ENCODE results near the gene TUBE1.
A peak's percentile ranks its signal among the peaks of the same experiment; 100 is the strongest.
"Not testable (repeated sequence)": the region's sequence is repeated elsewhere in the genome, so short reads cannot be mapped to it uniquely, and the experiment has no call there.

The TUBE1 gene, protein sequence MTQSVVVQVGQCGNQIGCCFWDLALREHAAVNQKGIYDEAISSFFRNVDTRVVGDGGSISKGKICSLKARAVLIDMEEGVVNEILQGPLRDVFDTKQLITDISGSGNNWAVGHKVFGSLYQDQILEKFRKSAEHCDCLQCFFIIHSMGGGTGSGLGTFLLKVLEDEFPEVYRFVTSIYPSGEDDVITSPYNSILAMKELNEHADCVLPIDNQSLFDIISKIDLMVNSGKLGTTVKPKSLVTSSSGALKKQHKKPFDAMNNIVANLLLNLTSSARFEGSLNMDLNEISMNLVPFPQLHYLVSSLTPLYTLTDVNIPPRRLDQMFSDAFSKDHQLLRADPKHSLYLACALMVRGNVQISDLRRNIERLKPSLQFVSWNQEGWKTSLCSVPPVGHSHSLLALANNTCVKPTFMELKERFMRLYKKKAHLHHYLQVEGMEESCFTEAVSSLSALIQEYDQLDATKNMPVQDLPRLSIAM

DNA sequence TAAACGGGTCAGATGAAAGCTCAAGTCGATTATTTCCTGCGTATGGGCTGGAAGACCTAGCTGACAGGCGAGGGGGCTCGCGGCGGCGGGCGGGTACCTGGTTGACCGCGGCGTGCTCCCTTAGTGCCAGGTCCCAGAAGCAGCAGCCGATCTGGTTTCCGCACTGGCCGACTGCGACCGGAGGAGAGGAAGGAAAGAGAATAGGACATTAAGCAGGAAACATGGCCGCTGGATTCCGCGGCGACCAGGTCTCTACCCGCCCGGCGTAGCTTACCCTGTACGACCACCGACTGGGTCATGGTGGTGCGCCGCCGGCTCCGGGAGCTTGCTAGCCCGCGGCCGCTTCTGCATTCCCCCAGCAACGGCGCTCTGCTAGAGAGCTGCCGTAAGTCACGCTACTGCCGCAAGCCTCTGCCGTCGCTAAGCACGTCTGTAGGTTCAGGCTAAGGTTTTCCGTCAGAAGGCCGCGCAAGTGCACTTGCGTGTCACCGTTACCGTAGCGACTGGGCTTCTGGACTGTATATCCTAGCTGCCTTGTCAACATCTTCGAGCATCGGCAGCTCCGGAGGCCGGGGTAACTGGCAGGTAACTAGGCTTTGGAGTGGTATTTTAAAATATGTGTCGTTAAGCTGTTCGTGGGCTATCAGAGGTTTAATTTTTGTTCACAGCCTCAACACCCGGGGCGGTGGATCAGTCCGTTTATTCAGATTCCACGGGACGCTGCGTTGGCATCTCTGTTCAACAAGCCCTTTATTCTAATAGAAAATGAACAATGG, at the start of gene TUBE1, which contains the start of gene FAM229B:
Gene TUBE1, minus strand, starts transcription at position 347 of the 776 bp plus-strand sequence. Its CDS starts 48 bp downstream, at position 299.
Gene FAM229B, plus strand, starts transcription at position 456 of the 776 bp plus-strand sequence. CDS start 11,693 bp downstream, outside the sequence.
- peak; percentile 92 for DNase-seq

DNA sequence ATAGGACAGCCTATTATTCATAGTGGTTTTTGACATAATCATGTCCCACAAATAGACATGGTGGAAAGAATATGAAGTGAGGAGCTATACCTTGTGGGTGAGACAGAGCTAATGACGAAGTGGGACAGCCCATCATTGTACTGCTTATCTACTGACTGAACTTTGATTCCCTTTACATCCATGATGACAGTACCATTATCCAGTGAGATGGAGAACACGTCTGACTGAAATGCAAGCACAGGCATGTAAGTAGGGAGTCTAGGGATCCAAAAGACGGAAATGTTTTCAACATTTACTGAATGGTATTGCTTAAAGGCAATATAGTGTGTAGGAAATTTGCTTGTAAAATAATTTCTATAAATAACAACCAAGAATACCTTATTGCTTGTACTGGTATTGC, 43.6 kb upstream of the TUBE1 start:
- DNase-seq = no peak

DNA sequence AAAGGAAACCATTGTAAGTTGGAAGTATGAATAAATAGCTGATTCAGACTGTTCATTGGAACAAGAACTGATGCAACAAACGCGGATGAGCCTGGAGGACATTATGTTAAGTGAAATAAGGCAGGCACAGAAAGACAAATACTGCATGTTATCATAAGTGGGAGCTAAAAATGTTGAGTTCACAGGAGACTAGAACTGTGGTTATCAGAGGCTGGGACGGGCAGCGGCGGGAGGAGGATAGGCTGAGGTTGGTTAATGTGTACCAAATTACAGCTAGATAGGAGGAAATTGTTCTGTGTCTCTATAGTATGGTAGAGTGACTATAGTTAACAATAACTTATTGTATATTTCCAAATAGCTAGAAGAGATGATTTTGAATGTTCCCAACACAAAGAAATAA, 40.9 kb upstream of the TUBE1 start:
- no peak for DNase-seq

DNA sequence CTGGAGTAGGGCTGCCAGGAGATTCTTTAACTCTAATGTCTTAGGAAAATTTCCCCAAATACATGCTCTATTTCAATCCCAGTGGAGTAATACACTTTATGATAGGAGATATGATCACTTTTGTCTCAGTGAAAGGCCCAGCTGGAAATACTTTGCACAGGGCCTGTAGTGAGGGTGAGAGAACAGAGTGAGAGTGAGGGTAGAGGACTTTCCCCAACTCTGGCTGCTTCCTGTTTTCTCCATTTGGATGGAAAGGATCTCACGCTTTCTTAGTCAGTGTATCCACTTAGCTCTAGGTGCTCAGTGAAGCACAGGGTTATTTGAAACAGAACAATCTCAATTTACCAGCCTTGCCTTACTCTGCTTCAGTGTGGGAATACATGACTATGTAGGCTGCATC, 36.7 kb upstream of the TUBE1 start:
- DNase-seq = no peak

DNA sequence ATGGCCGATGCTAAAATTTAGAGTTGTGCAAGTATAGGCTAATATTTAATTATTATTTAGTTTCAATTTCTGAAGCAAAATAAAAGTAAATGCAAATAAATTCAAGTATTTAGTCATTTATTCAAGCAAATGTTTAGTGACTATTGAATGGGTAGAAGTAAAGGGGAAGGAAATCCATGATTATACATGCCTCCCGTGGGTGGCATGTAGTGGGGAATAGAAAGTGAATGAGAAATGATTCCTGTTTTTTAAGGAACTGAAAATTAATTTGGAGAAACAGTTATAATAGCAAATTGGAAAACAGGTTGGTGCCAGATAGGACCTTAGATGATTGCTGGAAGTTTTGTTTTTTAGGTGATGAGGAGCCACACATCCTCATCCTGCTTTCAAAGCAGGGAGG, 35.5 kb upstream of the TUBE1 start:
- DNase-seq = no peak

DNA sequence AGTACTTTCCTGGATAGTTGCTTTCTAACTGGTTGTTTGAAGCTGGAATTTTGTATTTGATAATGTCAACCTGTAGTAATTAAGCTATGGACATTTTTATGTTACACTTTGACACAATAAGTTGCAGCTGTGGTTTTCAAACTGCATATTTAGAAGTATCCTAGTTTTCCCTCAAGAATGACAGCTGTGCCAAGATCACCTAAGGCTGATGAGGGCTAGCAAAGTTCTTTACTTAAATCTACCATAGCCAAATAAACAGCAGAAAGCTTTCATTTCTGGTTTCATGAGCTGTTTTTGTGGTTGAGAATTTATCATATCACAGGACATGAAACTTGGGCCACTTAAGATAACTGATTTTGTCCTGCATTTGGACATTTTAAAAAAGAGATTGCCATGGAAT, 30.8 kb upstream of the TUBE1 start:
- DNase-seq = no peak

DNA sequence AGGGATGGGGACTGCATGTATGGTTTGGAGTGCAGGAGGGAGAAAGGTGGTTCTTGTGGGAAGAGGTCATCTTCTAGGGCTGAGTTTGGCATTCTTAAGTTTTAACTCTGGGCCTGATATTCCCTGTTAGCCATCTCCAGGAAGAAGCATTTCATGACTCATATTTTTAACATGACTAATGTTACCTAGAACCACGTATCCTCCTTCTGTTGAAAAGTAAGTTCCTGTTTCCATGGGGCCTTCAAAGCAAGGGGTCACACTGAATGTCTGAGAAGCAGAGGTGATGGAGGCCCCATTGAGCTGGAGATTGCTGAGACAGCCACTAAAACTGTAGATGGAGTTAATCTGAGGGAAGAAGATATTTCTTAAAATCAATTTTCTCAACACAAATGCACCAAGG, 30.3 kb upstream of the TUBE1 start:
- no peak for DNase-seq

DNA sequence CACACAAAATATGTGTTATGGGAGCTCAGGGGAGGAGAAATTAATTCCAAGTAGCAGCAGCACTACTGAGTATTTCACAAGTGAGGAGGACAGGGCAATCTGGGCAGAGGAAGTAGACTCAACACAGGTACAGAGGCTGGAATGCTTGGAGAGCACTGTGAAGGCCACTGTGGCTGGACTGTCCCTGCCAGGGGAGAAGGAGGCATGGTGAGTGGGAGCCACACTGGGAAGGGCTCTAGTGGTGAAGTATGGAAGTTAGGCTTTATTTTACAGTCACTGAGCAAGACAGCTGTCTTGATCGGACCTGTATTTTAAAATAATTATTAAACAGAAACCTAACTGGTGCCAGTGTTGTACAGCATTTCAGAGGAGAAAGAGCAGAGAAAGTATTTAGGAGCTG, 28.9 kb upstream of the TUBE1 start:
- no peak for DNase-seq

DNA sequence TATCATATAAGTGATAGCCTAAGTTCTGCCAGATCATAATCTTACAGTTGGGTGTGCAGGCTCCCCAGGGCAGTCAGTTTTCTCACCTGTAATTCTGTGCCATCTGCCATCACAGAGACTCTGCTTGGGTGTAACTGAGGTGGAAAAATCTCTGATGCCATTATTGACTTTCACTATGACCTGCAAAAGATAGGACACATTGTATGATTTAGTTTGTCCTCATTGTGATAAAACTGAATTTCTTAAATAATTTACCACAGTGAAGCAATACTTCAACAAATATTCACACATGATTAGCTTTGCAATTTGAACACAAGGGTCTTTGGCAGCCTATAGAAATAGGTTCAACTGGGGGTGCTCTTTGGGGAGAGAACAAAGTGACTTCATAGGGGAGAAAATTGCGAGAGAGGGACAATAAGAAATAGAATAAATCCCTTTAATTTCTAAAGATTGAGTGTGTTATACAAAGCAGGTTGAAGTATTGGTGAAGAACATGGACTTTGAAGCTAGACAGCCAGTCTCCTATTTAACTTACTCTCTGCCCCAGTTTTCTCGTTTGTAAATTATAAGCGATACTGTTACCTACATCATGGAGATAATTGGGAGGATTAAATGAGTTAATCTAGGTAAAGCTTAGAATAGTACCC, 27.4 kb upstream of the TUBE1 start:
- DNase-seq = no peak

DNA sequence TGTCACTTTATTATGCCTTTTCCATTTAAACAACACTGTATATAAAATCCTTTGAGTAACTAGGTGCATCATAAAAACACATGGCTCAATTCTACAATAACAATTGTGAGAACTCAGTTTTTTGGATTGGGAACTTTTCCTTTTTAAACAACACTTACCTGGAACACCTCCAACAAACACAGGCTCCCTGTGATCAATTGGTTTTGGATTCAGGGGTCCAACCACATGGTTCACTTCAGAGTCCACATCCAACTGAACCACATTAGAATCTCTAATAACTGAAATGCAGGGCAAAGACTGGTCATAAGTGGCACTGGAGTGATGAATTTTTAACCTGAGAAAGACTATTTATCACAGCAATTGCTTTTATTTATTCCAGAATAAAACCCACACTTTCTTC, 26.6 kb upstream of the TUBE1 start:
- DNase-seq = no peak

DNA sequence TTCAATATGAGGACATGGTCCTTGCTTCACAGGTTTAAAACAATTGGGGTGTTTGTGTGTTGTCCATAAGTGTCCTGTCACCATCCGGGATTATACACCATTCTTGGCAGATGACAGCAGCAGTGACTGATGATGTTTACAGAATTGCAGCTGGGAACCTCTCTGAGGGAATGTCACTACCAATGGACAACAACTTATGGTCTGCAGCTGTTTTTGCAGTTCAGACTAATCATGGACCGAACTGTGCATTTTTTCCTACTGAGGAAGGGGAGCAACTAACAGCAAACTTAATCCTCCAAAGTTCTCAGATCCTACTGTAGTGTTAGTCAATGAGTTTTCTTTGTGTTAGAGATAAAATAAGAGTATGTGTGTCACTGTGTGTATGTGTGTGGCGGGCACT, 26.1 kb upstream of the TUBE1 start:
- no peak for DNase-seq

DNA sequence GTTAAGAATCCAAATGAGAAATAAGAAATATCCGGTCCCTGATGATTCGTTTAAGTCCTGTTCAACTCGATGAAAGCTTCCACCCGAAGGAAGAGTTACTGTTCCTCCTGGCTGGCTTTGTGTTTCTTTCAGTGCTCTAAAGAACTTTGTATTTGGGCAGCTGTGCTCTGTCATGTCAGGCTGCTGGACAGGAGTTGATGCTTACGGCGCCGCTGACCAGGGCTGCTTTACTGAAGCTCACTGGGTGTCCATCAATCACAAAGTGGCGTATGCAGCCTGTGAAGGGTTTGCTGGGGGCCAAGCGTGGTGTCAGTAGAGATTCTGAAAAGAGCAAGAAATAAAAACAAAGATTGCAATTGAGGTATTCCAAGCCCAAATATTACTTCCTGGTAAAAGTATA, 22.0 kb upstream of the TUBE1 start:
- DNase-seq = no peak

DNA sequence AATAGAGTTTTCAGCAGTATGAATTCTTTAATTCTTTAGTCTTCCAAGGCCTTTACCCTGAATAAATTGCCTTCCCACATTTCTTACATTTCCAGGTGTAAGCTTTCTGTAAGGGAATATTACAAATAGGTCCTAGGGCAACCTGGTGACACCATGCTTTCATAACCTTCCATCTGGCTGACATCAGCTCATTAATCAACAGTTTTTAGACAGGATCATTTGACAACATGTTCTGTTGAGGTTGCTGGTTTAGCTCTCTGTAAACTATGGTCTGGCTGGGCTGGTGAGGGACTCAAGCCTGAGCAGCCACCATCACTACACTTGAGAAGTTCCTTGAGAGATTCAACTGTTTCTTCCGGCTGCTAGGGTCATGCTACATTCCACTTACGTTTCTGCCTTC, 19.3 kb upstream of the TUBE1 start:
- DNase-seq = no peak

DNA sequence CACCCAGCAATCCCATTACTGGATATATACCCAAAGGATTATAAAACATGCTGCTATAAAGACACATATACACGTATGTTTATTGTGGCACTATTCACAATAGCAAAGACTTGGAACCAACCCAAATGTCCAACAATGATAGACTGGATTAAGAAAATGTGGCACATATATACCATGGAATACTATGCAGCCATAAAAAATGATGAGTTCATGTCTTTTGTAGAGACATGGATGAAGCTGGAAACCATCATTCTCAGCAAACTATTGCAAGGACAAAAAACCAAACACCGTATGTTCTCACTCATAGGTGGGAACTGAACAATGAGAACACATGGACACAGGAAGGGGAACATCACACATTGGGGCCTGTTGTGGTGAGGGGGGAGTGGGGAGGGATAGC, 18.7 kb upstream of the TUBE1 start:
- DNase-seq = not testable (repeated sequence)

DNA sequence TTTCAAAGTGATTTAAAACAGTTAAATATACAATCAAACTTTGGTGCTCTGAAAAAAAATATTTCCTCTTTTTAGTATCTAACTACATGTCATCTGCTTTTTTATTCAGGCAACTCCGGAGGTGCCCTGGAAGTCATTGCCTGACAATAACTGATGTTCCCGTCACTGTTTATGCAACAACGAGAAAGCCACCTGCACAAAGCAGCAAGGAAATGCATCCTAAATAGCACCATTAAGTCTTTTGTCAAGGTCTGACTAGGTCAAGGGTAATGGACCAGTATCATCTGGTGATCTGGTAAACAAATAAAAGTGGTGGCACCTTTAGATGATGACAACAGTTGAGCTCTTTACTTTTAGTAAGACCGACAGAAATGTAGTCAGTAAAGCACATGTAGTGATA, 13.3 kb upstream of the TUBE1 start:
- DNase-seq = no peak

DNA sequence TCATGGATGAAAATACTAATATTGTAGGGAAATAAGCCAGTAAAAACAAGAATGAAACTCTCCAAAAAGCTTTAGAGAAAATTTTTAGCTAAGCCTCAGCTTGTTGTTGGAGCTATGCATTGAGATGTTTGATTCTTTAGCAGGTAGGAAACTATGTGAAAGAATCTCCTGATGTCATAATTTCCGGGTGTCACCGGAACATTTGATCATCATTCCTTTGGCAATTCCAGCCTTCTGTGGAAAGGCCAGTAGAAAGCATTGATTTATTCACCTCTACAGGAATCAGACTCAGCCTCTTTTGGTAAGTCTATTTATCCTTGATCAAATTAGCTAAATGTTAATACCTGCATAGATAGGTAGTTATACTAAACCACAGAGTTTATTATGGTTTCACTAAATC, 9.6 kb upstream of the TUBE1 start:
- DNase-seq = no peak

DNA sequence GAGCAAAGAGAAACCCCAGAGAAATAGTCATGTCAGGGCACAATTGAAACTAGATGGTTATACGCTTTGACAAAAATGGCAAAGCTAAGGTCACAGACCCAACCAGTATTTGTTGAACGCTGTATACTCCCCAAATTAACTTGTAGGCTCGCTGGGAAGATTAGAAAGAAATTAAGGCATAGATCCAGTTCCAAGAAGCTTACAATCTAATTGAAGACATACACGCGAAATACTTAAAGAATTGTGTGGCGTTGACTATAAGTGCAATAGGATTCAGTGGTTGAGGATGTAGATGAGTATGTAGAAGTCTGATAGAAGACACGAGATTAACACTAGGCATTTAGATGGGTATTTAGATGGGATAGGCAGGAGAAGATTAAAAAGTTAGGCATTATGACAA, 634 bp upstream of the TUBE1 start:
- DNase-seq = no peak

DNA sequence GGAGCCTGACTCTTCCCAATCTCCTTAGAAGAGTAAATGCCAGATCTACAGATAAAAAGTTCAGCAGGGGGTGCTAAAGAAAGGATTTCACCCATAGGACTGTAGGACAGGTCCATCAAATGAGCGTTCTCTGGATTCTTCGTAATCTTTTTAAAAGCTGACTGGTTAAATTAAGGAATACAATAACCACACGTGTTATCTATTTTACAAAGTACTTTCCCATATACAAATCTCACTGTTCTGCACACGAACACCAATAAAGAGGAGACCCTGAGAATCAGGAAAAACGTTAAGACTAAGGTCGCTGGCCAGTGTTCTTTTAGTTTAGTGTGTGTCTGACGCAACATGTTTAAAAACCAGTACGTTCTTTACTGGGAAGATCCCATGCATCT, 542 bp downstream of the TUBE1 start:
- DNase-seq = peak; percentile 73

DNA sequence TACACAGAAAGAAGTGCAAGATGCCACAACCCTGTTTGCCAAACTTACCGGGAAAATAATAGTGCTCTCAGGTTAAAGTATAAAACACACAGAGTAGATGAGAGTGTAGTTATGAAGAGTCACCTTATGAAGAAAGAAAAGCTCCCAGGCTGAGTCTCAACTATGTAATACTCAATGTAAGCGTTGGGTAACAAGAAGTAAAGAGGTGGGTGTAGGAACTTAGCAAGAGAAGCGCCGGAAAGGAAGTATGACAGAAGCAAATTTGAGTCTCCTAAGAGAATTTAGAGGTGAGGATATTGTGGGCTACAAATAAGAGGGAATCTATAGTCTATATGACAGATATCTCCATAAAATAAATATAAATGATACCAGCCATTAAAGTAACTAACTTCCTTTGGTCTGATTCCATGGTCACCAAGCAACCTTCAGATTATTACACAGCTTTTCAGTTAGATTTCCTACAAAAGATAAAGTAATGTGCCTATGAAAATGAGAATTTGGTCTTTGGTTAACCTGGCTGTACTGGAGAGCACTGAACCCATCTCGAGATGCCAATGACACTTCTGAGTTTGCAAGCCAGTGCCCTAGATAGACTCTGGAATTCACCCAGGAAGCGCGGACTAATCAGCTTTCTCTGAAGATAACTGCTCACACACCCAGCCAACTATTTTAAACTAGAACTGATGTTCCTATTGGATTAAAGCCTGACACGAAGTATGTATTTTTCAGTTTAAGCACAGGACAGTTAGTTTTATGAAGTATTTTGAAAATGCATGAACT, 1.8 kb downstream of the TUBE1 start:
- DNase-seq = no peak

DNA sequence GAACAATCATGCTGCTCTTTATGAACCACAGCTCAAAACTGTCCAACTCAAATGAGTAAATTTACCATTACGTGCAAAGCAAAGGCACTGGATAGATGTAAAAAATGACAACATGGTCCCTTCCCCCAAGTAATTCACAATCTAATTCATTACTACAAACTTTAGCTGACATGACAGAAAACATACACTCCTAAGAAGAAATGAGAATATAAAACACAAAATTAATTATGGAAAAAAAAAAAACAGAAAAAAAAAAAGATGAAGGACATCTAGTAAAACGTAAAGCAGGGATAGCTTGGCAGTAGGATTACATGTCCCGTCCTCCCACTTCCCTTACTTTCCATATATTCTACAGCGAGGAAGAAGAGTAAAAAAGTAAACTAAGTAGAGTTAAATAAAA, 5.7 kb downstream of the TUBE1 start:
- no peak for DNase-seq

DNA sequence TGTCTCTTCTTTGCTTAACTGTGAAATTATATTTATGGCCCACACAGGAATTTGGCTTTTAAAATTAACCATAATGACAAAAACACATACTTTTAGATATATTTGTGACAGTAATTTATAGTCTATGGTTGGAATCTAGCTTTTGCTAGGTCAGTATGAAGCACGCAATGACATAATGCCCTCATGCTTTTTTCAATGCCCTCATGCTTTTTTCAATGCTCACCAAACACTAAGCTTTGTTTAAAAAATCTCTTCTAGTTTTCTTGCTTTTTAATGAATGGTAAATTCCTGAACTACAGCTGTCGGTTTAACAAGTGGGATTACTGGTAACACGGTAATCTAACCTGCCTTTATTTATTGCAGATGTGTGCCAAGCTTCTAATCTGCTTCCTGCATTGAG, 20.7 kb downstream of the TUBE1 start:
- no peak for DNase-seq

DNA sequence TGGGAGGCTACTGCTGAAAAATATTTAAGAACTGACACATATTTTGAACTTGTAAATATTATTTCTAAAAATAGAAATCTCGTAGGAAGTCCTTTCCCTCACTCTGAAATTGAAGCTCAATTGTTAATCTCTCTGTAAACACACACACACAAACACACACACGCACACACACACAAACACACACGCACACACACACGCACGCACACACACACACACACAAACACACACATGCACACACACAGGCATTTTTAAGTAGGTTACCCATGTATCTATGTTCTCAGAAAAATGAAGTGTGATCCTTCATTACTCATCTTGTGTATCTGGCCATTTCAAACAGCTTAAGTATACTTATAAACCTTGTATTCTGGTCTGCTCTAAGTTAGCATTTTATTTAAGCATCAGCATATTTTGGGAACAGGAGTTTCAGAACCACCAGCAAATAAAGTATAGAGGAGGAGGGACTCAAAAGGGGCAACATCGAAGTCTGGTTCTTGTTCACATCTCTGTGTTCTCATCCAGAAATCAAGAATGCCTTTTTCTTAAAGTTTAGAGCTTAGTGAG, 21.8 kb downstream of the TUBE1 start:
- DNase-seq = no peak

DNA sequence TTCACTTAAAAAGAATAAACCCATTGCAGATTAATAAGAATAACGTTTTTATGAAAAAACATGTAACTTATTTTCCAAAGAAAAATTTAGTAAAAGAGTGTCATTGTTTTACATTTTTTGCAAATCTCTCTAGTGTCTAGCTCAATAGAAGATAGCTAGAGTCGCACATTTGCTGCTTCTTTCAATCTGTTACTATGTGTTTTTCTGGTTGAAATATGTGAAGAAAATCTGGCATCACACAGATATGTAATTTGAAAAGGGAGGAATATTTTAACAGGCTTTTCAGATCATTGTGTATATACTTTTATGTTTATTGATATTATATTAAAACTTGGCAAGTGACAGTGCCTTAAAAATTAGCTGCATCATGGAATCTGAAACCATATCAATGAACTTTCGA, 24.3 kb downstream of the TUBE1 start:
- no peak for DNase-seq
